SU-DHL-6 (cell line): ENCODE results near the gene SH2D3A.

Experiments used
- H2AFZ ChIP-seq: fragments of 200-600 bp; sonication (generic); 2 replicates; pipeline ENCODE4 v1.6.1; 2014; ENCODE audit warnings: low read depth, mild to moderate bottlenecking, moderate library complexity, mixed read lengths, antibody characterized with exemption, low read length; ENCODE audit not compliant: severe bottlenecking
- H3F3A ChIP-seq: fragments of 200-600 bp; shearing (Covaris generic); 2 replicates; pipeline ENCODE4 v1.6.0; 2016; ENCODE audit warnings: antibody characterized with exemption, mild to moderate bottlenecking; ENCODE audit not compliant: insufficient read depth
- H3K27ac ChIP-seq: fragments of 200-600 bp; sonication (generic); 2 replicates; pipeline ENCODE4 v1.5.1; 2016; ENCODE audit warnings: low read depth, mild to moderate bottlenecking, low read length, moderate library complexity, mixed read lengths
- H3K27me3 ChIP-seq: fragments of 200-600 bp; sonication (generic), shearing (Covaris generic); 2 replicates; pipeline ENCODE4 v1.6.0; 2014; ENCODE audit warnings: mild to moderate bottlenecking, low read length
- H3K36me3 ChIP-seq: fragments of 200-600 bp; sonication (generic); 2 replicates; pipeline ENCODE4 v1.6.1; 2014; ENCODE audit warnings: mild to moderate bottlenecking, low read length, mixed read lengths
- H3K4me2 ChIP-seq: fragments of 300-600, 200-600 bp; shearing (Covaris generic), sonication (generic); 2 replicates; pipeline ENCODE4 v1.6.0; 2014; ENCODE audit warnings: low read length, low read depth, mild to moderate bottlenecking; ENCODE audit not compliant: poor library complexity, severe bottlenecking
- H3K4me3 ChIP-seq: fragments of 200-600 bp; sonication (generic); 2 replicates; pipeline ENCODE4 v1.5.1; 2014; ENCODE audit warnings: antibody characterized with exemption, low read length, mild to moderate bottlenecking, mixed read lengths; ENCODE audit not compliant: insufficient read depth, poor library complexity, severe bottlenecking
- H3K79me2 ChIP-seq: fragments of 200-600 bp; sonication (generic); 2 replicates; pipeline ENCODE4 v1.6.1; 2014; ENCODE audit warnings: mild to moderate bottlenecking, low read length, moderate library complexity; ENCODE audit not compliant: insufficient read depth
- H3K9ac ChIP-seq: fragments of 200-600 bp; sonication (generic); 2 replicates; pipeline ENCODE4 v1.7.0; 2014; ENCODE audit warnings: mild to moderate bottlenecking, low read length
- H3K9me2 ChIP-seq: fragments of 200-600 bp; sonication (generic); replicated peaks from 2 replicates; pipeline ENCODE4 v1.6.1; 2014; ENCODE audit warnings: low read length; ENCODE audit not compliant: insufficient read depth
- H3K9me3 ChIP-seq: fragments of 200-600 bp; sonication (generic); 2 replicates; pipeline ENCODE4 v1.6.1; 2014; ENCODE audit warnings: low read length, mixed read lengths; ENCODE audit not compliant: insufficient read depth
- H4K20me1 ChIP-seq: fragments of 200-600 bp; sonication (generic); 2 replicates; pipeline ENCODE4 v1.6.1; 2014; ENCODE audit warnings: low read depth, mild to moderate bottlenecking, antibody characterized with exemption, low read length, moderate library complexity, mixed read lengths
- EZH2phosphoT487 ChIP-seq: fragments of 200-600 bp; sonication (generic), shearing (Covaris generic); conservative IDR thresholded peaks from 2 replicates; pipeline ENCODE4 v1.6.1; 2018; ENCODE audit warnings: mild to moderate bottlenecking, antibody characterized with exemption, low read length, moderate library complexity, mixed read lengths
- TF ChIP-seq, protein P1 (sequence below): fragments of 200-600 bp; sonication (generic); IDR thresholded peaks from one replicate; pipeline ENCODE4 v1.5.1; 2017; ENCODE audit warnings: antibody characterized with exemption, mild to moderate bottlenecking, low read length, moderate library complexity; ENCODE audit not compliant: insufficient read depth, poor library complexity, severe bottlenecking

SH2D3A gene

GRCh38 chr19:6717036-6717435, 50.2 kb downstream of the SH2D3A start:
- H3K79me2 ChIP-seq, result no peaks in the 10 kb centered on the region
- no peaks in the 10 kb centered on the region for H4K20me1 ChIP-seq
- H3K4me3 ChIP-seq, result no peak overlapping the region
- no peak overlapping the region for H3K9ac ChIP-seq
- H2AFZ ChIP-seq, result no peak overlapping the region
- H3K9me3 ChIP-seq, result no peaks in the 10 kb centered on the region
- no peaks in the 10 kb centered on the region for H3K27me3 ChIP-seq
- H3F3A ChIP-seq, result 0 out of 2 replicates have a peak, but pooled peaks cover 4% of the 10 kb centered on the region
- no peak overlapping the region for H3K27ac ChIP-seq
- no peak overlapping the region for H3K4me2 ChIP-seq
- H3K9me2 ChIP-seq, result no peaks in the 10 kb centered on the region
- no peak for TF ChIP-seq EZH2phosphoT487
- no peaks in the 10 kb centered on the region for H3K36me3 ChIP-seq

DNA sequence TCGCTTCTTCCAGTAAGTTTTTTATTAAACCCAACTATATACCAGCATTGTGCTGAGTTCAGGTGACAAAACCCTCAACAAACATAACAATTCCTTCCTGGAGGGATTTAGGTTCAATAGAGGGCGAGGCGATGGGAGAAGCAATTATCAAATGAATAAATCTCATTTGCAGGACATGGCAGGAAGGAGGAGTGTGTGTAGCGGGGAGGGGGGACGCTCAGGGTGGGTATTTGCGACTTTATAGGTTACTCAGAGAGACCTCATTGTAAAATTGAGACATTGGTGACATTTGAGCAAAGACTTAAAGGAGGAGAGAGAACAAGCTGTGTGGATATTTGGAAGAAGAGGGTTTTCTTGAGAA, 50.6 kb downstream of the SH2D3A start:
- Histone ChIP-seq H3K36me3 (no peaks in the 10 kb centered on the region), H3K4me2 (no peak overlapping the region), H4K20me1 (no peaks in the 10 kb centered on the region)

GRCh38 chr19:6714749-6715555, 52.3 kb downstream of the SH2D3A start:
- no peaks in the 10 kb centered on the region for H4K20me1 ChIP-seq

More for the DNA sequence above, 50.6 kb downstream of the SH2D3A start:
- TF ChIP-seq, protein P1, sequence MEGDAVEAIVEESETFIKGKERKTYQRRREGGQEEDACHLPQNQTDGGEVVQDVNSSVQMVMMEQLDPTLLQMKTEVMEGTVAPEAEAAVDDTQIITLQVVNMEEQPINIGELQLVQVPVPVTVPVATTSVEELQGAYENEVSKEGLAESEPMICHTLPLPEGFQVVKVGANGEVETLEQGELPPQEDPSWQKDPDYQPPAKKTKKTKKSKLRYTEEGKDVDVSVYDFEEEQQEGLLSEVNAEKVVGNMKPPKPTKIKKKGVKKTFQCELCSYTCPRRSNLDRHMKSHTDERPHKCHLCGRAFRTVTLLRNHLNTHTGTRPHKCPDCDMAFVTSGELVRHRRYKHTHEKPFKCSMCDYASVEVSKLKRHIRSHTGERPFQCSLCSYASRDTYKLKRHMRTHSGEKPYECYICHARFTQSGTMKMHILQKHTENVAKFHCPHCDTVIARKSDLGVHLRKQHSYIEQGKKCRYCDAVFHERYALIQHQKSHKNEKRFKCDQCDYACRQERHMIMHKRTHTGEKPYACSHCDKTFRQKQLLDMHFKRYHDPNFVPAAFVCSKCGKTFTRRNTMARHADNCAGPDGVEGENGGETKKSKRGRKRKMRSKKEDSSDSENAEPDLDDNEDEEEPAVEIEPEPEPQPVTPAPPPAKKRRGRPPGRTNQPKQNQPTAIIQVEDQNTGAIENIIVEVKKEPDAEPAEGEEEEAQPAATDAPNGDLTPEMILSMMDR, result no peak
- TF ChIP-seq EZH2phosphoT487, result no peak
- Histone ChIP-seq H3K9me2 (no peaks in the 10 kb centered on the region), H3K27me3 (no peaks in the 10 kb centered on the region), H3K9ac (no peak overlapping the region), H3K27ac (no peak overlapping the region), H3F3A (0 out of 2 replicates have a peak, but pooled peaks cover 4% of the 10 kb centered on the region), H3K4me3 (no peak overlapping the region), H3K79me2 (no peaks in the 10 kb centered on the region), H3K9me3 (no peaks in the 10 kb centered on the region), H2AFZ (no peak overlapping the region)

More at GRCh38 chr19:6714749-6715555, 52.3 kb downstream of the SH2D3A start:
- no peak overlapping the region for H3K9ac ChIP-seq
- H3K27ac ChIP-seq, result no peak overlapping the region
- no peaks in the 10 kb centered on the region for H3K79me2 ChIP-seq
- H3K9me3 ChIP-seq, result no peaks in the 10 kb centered on the region
- H3K4me2 ChIP-seq, result no peak overlapping the region
- 0 out of 2 replicates have a peak, but pooled peaks cover 4% of the 10 kb centered on the region for H3F3A ChIP-seq
- H3K4me3 ChIP-seq, result no peak overlapping the region
- no peak overlapping the region for H2AFZ ChIP-seq
- no peaks in the 10 kb centered on the region for H3K36me3 ChIP-seq
- TF ChIP-seq EZH2phosphoT487, result no peak
- TF ChIP-seq, protein P1, result no peak
- no peaks in the 10 kb centered on the region for H3K27me3 ChIP-seq
- no peaks in the 10 kb centered on the region for H3K9me2 ChIP-seq
